Activated CD8-positive, alpha-beta memory T cell treated with anti-CD3 and anti-CD28 coated beads, Interleukin-2, amount 50 U/mL, for 4 hours (primary cell): ENCODE measurements around the gene TXLNG.
"Not testable (repeated sequence)": the region's sequence is repeated elsewhere in the genome, so short reads cannot be mapped to it uniquely, and the experiment has no call there.

Experiments
- DNase-seq: peaks from one replicate; pipeline ENCODE4 v3.0.0-alpha.2; 2020

Gene TXLNG

GRCh38 chrX:16839219-16839851 is 53.1 kb downstream of the TXLNG start:
- DNase-seq: no peak

- DNase-seq: no peak
These were observed 53.7 kb downstream of the TXLNG start for GRCh38 chrX:16839852-16840460.

- DNase-seq: no peak
These were observed 56.4 kb downstream of the TXLNG start for GRCh38 chrX:16842684-16843083.

GRCh38 chrX:16843208-16843909 is 57.1 kb downstream of the TXLNG start:
- DNase-seq: no peak

GRCh38 chrX:16845686-16846085 is 59.4 kb downstream of the TXLNG start:
- DNase-seq: no peak

GRCh38 chrX:16848541-16848940 is 62.3 kb downstream of the TXLNG start:
- no peak for DNase-seq

- DNase-seq: no peak
These were observed 65.2 kb downstream of the TXLNG start for GRCh38 chrX:16851421-16851820.

GRCh38 chrX:16851827-16852226 is 65.6 kb downstream of the TXLNG start:
- no peak for DNase-seq

- DNase-seq: no peak
These were observed 66.4 kb downstream of the TXLNG start for GRCh38 chrX:16852617-16853179.

GRCh38 chrX:16853537-16853936 is 67.3 kb downstream of the TXLNG start:
- no peak for DNase-seq

GRCh38 chrX:16855363-16856075 is 69.3 kb downstream of the TXLNG start:
- no peak for DNase-seq

GRCh38 chrX:16856076-16856404 is 69.8 kb downstream of the TXLNG start:
- DNase-seq: not testable (repeated sequence)

- DNase-seq: no peak
These were observed 70.5 kb downstream of the TXLNG start for GRCh38 chrX:16856744-16857143.

GRCh38 chrX:16862829-16863228 is 76.6 kb downstream of the TXLNG start:
- no peak for DNase-seq

GRCh38 chrX:16867947-16868346 is 81.7 kb downstream of the TXLNG start:
- DNase-seq: no peak

- DNase-seq: no peak
These were observed 82.7 kb downstream of the TXLNG start for GRCh38 chrX:16868920-16869319.

- peak; percentile 50 for DNase-seq
These were observed 83.3 kb downstream of the TXLNG start for GRCh38 chrX:16869393-16870094.

- peak; percentile 93 for DNase-seq
These were observed 84.0 kb downstream of the TXLNG start, which contains the start of gene RBBP7 for GRCh38 chrX:16870095-16870861. TSS of gene RBBP7 (minus strand) at chrX:16870362. CDS start at chrX:16870053, 309 bp downstream.

GRCh38 chrX:16870862-16871815 is 84.9 kb downstream of the TXLNG start:
- DNase-seq: peak; percentile 26

GRCh38 chrX:16873106-16873505 is 86.8 kb downstream of the TXLNG start:
- DNase-seq: no peak
